NCI-H1092 (cell line): ENCODE results near the gene BET1.

Experiments used
- DNase-seq: peaks from one replicate; lab custom pipeline; 2025; lab: John Stamatoyannopoulos, UW

Gene BET1

GRCh38 chr7:93957767-93958166 is 46.4 kb downstream of the BET1 start:
- no peak for DNase-seq

GRCh38 chr7:93955304-93955703 is 48.9 kb downstream of the BET1 start:
- DNase-seq = no peak

- no peak for DNase-seq
Observed at GRCh38 chr7:93949423-93949822, 54.7 kb downstream of the BET1 start.

- no peak for DNase-seq
Observed at GRCh38 chr7:93948873-93949272, 55.3 kb downstream of the BET1 start.

- DNase-seq = no peak
Observed at GRCh38 chr7:93948106-93948505, 56.0 kb downstream of the BET1 start.

- no peak for DNase-seq
Observed at GRCh38 chr7:93945756-93946535, 58.2 kb downstream of the BET1 start.

- DNase-seq = no peak
Observed at GRCh38 chr7:93945083-93945482, 59.1 kb downstream of the BET1 start.

GRCh38 chr7:93944673-93945072 is 59.5 kb downstream of the BET1 start:
- DNase-seq = no peak

- DNase-seq = no peak
Observed at GRCh38 chr7:93943816-93944540, 60.2 kb downstream of the BET1 start.
